Endodermal cell (in vitro differentiated cells): ENCODE results near the gene AUTS2. TPM values are rescaled to one million over a fixed set of nuclear protein-coding genes. Genes with fewer than 3 reads are reported as not detected.

Experiments
- DNase-seq: peaks from one replicate; pipeline ENCODE4 v3.0.0-alpha.2; 2017
- H3K27ac ChIP-seq: 2 replicates; pipeline ENCODE4 v1.5.1; 2013; ENCODE audit warnings: mild to moderate bottlenecking, low read depth, low read length, moderate library complexity
- H3K27me3 ChIP-seq: 2 replicates; pipeline ENCODE4 v1.6.1; 2013; ENCODE audit warnings: mild to moderate bottlenecking, low read length, moderate library complexity; ENCODE audit not compliant: insufficient read depth, control insufficient read depth, poor library complexity, severe bottlenecking
- H3K36me3 ChIP-seq: 2 replicates; pipeline ENCODE4 v1.7.0; 2013; ENCODE audit warnings: mild to moderate bottlenecking, low read length, moderate library complexity; ENCODE audit not compliant: control insufficient read depth, insufficient read depth
- H3K4me1 ChIP-seq: one replicate; pipeline ENCODE4 v1.7.0; 2013; ENCODE audit warnings: low read length; ENCODE audit not compliant: control insufficient read depth, insufficient read depth
- H3K4me3 ChIP-seq: 2 replicates; pipeline ENCODE4 v1.5.1; 2013; ENCODE audit warnings: mild to moderate bottlenecking, low read length, moderate library complexity
- H3K9ac ChIP-seq: 2 replicates; pipeline ENCODE4 v1.6.1; 2013; ENCODE audit warnings: mild to moderate bottlenecking, low read length, moderate library complexity; ENCODE audit not compliant: poor library complexity, severe bottlenecking; ENCODE audit errors: extremely low read depth
- H3K9me3 ChIP-seq: 2 replicates; pipeline ENCODE4 v1.6.1; 2013; ENCODE audit warnings: mild to moderate bottlenecking, low read length, moderate library complexity; ENCODE audit not compliant: control insufficient read depth
- H3K27ac Mint-ChIP-seq: 2 replicates; pipeline ENCODE4 v1.8.0; 2020; ENCODE audit warnings: mixed read lengths
- H3K27me3 Mint-ChIP-seq: 2 replicates; pipeline ENCODE4 v1.8.0; 2021; ENCODE audit warnings: mild to moderate bottlenecking, mixed read lengths; ENCODE audit not compliant: insufficient read depth
- H3K36me3 Mint-ChIP-seq: 2 replicates; pipeline ENCODE4 v1.8.0; 2020; ENCODE audit warnings: low read depth, mixed read lengths
- H3K4me1 Mint-ChIP-seq: 2 replicates; pipeline ENCODE4 v1.8.0; 2020; ENCODE audit warnings: mixed read lengths
- H3K4me3 Mint-ChIP-seq: 2 replicates; pipeline ENCODE4 v1.8.0; 2020; ENCODE audit warnings: mild to moderate bottlenecking, moderate library complexity, mixed read lengths
- H3K9me3 Mint-ChIP-seq: 2 replicates; pipeline ENCODE4 v1.8.0; 2020; ENCODE audit warnings: mild to moderate bottlenecking, mixed read lengths
- WGBS, 2 experiments: methylation state at CpG; one replicate each; pipeline versions ENCODE4 v1.1.5 to v1.1.7; 2013; ENCODE audit warnings: missing lambda C conversion rate in 2 of 2, mixed read lengths in 1 of 2; ENCODE audit not compliant: insufficient coverage in 1 of 2, insufficient read length in 1 of 2; 5-methylcytosine and 5-hydroxymethylcytosine counted together
- total RNA-seq, 2 donors: library from RNA; stranded (reverse); fragmentation: NEBNext Ultra II Directional in 1 of 2; extraction: Animal tissue kit (Norgen Biotek cat#: 25700) in 1 of 2; gene quantifications; 2 replicates in 1 of 2; 3 replicates in 1 of 2; pipeline ENCODE4 v1.2.1, GENCODE V29; 2021
- TF ChIP-seq, protein P1 (sequence below): fragments of 200-600 bp; sonication (generic); conservative IDR thresholded peaks from 2 replicates; pipeline ENCODE4 v1.5.0; 2021; ENCODE audit warnings: antibody characterized with exemption, mild to moderate bottlenecking

The AUTS2 gene
- total RNA-seq, 2 donors from 2014 or later, result 76.8 to 106 TPM

- peaks cover 8% of the 10 kb centered on the region for H3K4me1 ChIP-seq
- DNase-seq, result no peak
- no peaks in the 10 kb centered on the region for H3K9me3 ChIP-seq
- H3K9ac ChIP-seq, result no peak overlapping the region
- H3K27ac ChIP-seq, result no peak overlapping the region
- TF ChIP-seq, protein P1, sequence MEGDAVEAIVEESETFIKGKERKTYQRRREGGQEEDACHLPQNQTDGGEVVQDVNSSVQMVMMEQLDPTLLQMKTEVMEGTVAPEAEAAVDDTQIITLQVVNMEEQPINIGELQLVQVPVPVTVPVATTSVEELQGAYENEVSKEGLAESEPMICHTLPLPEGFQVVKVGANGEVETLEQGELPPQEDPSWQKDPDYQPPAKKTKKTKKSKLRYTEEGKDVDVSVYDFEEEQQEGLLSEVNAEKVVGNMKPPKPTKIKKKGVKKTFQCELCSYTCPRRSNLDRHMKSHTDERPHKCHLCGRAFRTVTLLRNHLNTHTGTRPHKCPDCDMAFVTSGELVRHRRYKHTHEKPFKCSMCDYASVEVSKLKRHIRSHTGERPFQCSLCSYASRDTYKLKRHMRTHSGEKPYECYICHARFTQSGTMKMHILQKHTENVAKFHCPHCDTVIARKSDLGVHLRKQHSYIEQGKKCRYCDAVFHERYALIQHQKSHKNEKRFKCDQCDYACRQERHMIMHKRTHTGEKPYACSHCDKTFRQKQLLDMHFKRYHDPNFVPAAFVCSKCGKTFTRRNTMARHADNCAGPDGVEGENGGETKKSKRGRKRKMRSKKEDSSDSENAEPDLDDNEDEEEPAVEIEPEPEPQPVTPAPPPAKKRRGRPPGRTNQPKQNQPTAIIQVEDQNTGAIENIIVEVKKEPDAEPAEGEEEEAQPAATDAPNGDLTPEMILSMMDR, result no peak
- H3K4me3 ChIP-seq, result no peak overlapping the region
- Mint-ChIP-seq H3K4me3 (no peak overlapping the region), H3K9me3 (no peaks in the 10 kb centered on the region), H3K36me3 (peaks cover 2% of the 10 kb centered on the region), H3K27me3 (no peaks in the 10 kb centered on the region), H3K27ac (no peak overlapping the region), H3K4me1 (peaks cover 22% of the 10 kb centered on the region)
- H3K36me3 ChIP-seq, result peaks cover 3% of the 10 kb centered on the region
- WGBS, 2 experiments, result 89 to 93% methylated on average over 4 of the region's 4 CpGs
- no peaks in the 10 kb centered on the region for H3K27me3 ChIP-seq
Observed at GRCh38 chr7:69670701-69671100, 72.4 kb downstream of the AUTS2 start.

DNA sequence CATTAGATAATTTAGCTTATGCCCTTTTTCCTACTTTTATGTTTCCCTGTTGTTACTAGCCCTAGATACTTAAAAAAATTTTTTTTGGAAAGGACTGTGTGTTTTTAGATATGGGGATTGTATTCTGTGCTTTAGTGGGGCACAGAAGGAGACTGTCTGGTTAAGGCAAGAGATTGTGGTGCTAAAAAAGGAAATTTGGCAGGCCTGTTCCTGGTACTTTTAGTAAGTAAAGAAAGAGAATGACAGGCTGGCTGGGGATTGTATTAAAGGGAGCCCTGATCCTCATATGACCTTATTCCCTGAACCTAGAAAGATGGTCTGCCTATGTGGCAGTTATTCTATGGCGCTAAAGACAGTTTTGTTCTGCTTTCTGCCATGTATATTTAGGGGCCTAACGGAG, 74.8 kb downstream of the AUTS2 start:
- Mint-ChIP-seq H3K9me3 (no peaks in the 10 kb centered on the region), H3K4me3 (no peak overlapping the region)

DNA sequence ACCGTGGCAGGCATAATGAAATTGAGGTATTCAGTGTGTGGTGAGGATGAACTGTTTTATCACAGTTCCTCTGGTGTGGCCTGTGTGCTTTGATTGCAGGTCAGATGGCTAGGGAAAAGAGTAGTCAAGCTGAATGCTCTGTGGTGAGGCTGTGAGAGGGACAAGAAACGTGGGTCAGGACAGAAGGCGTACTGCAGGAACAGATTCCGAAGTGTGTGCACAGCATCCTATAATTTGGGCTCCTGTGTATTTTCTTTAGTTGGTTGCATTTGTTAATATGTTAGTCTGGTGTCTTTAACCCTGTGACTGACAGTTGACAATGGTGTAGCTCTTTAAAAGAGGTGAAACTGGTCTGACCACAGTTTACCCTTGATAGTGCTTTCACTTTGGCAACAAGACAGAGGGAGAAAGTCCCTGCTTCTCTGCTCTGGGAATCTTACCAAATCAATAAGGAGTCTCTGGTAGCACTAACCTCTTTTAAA, 76.5 kb downstream of the AUTS2 start:
- Mint-ChIP-seq H3K27ac (no peak overlapping the region), H3K36me3 (no peaks in the 10 kb centered on the region), H3K4me3 (no peak overlapping the region), H3K4me1 (peaks cover 48% of the 10 kb centered on the region), H3K9me3 (no peaks in the 10 kb centered on the region), H3K27me3 (no peaks in the 10 kb centered on the region)
- H3K9ac ChIP-seq, result no peak overlapping the region
- no peak overlapping the region for H3K4me3 ChIP-seq
- peaks cover 25% of the 10 kb centered on the region for H3K4me1 ChIP-seq
- no peaks in the 10 kb centered on the region for H3K9me3 ChIP-seq
- WGBS, 2 experiments, result 60 to 73% methylated on average over 3 to 4 of the region's 4 CpGs
- TF ChIP-seq, protein P1, result no peak
- H3K36me3 ChIP-seq, result no peaks in the 10 kb centered on the region
- no peak for DNase-seq
- H3K27ac ChIP-seq, result no peak overlapping the region
- no peaks in the 10 kb centered on the region for H3K27me3 ChIP-seq

More for the DNA sequence above, 74.8 kb downstream of the AUTS2 start:
- 100% methylated on average over 2 of the region's 2 CpGs for WGBS, 2 experiments
- Mint-ChIP-seq H3K36me3 (no peaks in the 10 kb centered on the region), H3K27me3 (no peaks in the 10 kb centered on the region), H3K4me1 (peaks cover 42% of the 10 kb centered on the region), H3K27ac (no peak overlapping the region)
- H3K4me1 ChIP-seq, result peaks cover 17% of the 10 kb centered on the region
- no peak overlapping the region for H3K4me3 ChIP-seq
- no peaks in the 10 kb centered on the region for H3K36me3 ChIP-seq
- DNase-seq, result no peak
- H3K9me3 ChIP-seq, result no peaks in the 10 kb centered on the region
- no peak overlapping the region for H3K9ac ChIP-seq
- no peak overlapping the region for H3K27ac ChIP-seq
- H3K27me3 ChIP-seq, result no peaks in the 10 kb centered on the region
- TF ChIP-seq, protein P1, result no peak
